GM21381 (cell line): ENCODE measurements around the gene NHERF2.

Experiments
- ATAC-seq: cut with Tn5 transposase; IDR thresholded peaks from one replicate; pipeline ENCODE4 v1.9.1; 2021; ENCODE audit warnings: mild to moderate bottlenecking, moderate library complexity; ENCODE audit not compliant: unreplicated experiment

NHERF2 gene

GRCh38 chr16:2078691-2079090 is 52.0 kb downstream of the NHERF2 start:
- ATAC-seq = no peak

GRCh38 chr16:2079311-2079800 is 52.7 kb downstream of the NHERF2 start:
- no peak for ATAC-seq

- ATAC-seq = no peak
Observed at GRCh38 chr16:2079991-2080390, 53.3 kb downstream of the NHERF2 start.

- ATAC-seq = no peak
Observed at GRCh38 chr16:2081201-2082084, 54.7 kb downstream of the NHERF2 start.

GRCh38 chr16:2082171-2082982 is 55.7 kb downstream of the NHERF2 start:
- no peak for ATAC-seq

GRCh38 chr16:2082983-2083364 is 56.3 kb downstream of the NHERF2 start:
- no peak for ATAC-seq

- ATAC-seq = no peak
Observed at GRCh38 chr16:2083409-2083808, 56.7 kb downstream of the NHERF2 start.

- no peak for ATAC-seq
Observed at GRCh38 chr16:2083876-2084780, 57.4 kb downstream of the NHERF2 start.

GRCh38 chr16:2084895-2085625 is 58.4 kb downstream of the NHERF2 start:
- ATAC-seq = no peak

- no peak for ATAC-seq
Observed at GRCh38 chr16:2085669-2086068, 59.0 kb downstream of the NHERF2 start.

- ATAC-seq = no peak
Observed at GRCh38 chr16:2086106-2086742, 59.5 kb downstream of the NHERF2 start.

- no peak for ATAC-seq
Observed at GRCh38 chr16:2086812-2087747, 60.4 kb downstream of the NHERF2 start.

GRCh38 chr16:2087748-2088631 is 61.3 kb downstream of the NHERF2 start:
- no peak for ATAC-seq
